GM06990 (cell line): ENCODE results near the gene SENP5.
A peak's percentile ranks its signal among the peaks of the same experiment; 100 is the strongest.

Experiments used
- DNase-seq: peaks from one replicate; pipeline ENCODE4 v3.0.0-alpha.2; 2011; ENCODE audit not compliant: insufficient read length; ENCODE audit errors: extremely low read depth
- H3K27me3 ChIP-seq: replicated peaks from 2 replicates; pipeline ENCODE4 v1.6.0; 2011; ENCODE audit warnings: low read length; ENCODE audit not compliant: control insufficient read depth, insufficient read depth
- H3K36me3 ChIP-seq: 2 replicates; pipeline ENCODE4 v1.5.1; 2011; ENCODE audit warnings: low read length; ENCODE audit not compliant: control insufficient read depth, insufficient read depth
- H3K4me3 ChIP-seq: replicated peaks from 2 replicates; pipeline ENCODE4 v1.5.1; 2011; ENCODE audit warnings: low read depth, mild to moderate bottlenecking, control low read depth, low read length
- TF ChIP-seq, protein P1 (sequence below): IDR thresholded peaks from 2 replicates; pipeline ENCODE4 v1.5.1; 2011; ENCODE audit warnings: low read length, control low read depth, mild to moderate bottlenecking, inconsistent platforms; ENCODE audit not compliant: insufficient read depth, poor library complexity, severe bottlenecking

SENP5 gene

DNA sequence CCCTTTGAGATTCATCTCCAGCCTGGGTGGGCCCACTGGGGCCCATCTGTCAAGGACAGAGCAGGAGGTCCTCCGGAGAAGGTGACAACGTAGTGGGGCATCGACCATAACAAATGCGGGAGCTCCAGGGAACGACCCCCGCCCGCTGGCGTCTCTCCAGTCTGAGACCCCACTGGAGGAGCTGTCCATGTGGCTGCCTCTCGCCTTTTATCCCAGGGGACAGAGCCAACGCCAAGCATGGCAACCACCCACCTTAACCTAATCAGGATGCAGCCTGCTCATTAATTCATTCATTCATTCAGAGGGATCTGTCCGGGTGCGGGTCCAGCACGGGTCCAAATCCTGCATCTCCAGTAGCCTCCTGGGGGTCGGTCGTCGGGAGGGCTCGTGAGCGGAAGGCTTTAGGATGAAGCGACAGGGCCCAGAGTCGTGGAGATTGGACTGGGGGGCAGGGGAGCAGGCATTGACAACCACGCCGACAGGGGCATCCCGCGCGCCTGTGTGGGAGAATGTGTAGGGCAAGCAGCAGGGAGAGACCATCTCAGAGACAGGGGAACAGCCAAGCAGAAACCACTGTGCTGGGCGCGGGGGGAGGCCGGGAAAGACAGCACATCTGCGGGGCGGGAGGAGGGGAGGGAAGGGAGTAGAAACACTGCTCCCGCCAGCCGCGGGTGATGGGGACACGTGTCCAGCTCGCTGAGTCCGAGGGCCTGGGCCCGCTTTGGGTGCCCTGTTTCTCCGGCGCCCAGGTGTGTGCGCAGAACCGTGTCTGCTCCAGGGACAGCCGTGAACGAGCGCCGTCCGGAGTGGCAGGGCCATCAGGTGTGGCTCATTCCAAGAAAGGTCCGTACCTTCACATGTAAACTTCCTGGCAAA lies 99.0 kb downstream of the SENP5 start:
- Histone ChIP-seq H3K36me3 (0 out of 2 replicates have a peak, but pooled peaks cover 1% of the 10 kb centered on the region), H3K27me3 (no peaks in the 10 kb centered on the region), H3K4me3 (no peak overlapping the region)
- TF ChIP-seq, protein P1, sequence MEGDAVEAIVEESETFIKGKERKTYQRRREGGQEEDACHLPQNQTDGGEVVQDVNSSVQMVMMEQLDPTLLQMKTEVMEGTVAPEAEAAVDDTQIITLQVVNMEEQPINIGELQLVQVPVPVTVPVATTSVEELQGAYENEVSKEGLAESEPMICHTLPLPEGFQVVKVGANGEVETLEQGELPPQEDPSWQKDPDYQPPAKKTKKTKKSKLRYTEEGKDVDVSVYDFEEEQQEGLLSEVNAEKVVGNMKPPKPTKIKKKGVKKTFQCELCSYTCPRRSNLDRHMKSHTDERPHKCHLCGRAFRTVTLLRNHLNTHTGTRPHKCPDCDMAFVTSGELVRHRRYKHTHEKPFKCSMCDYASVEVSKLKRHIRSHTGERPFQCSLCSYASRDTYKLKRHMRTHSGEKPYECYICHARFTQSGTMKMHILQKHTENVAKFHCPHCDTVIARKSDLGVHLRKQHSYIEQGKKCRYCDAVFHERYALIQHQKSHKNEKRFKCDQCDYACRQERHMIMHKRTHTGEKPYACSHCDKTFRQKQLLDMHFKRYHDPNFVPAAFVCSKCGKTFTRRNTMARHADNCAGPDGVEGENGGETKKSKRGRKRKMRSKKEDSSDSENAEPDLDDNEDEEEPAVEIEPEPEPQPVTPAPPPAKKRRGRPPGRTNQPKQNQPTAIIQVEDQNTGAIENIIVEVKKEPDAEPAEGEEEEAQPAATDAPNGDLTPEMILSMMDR, result no peak
- DNase-seq, result no peak

GRCh38 chr3:196967412-196968232 lies 99.9 kb downstream of the SENP5 start:
- TF ChIP-seq, protein P1, result no peak
- Histone ChIP-seq H3K36me3 (0 out of 2 replicates have a peak, but pooled peaks cover 1% of the 10 kb centered on the region), H3K27me3 (no peaks in the 10 kb centered on the region), H3K4me3 (peak overlapping the region; percentile 76)
- no peak for DNase-seq

DNA sequence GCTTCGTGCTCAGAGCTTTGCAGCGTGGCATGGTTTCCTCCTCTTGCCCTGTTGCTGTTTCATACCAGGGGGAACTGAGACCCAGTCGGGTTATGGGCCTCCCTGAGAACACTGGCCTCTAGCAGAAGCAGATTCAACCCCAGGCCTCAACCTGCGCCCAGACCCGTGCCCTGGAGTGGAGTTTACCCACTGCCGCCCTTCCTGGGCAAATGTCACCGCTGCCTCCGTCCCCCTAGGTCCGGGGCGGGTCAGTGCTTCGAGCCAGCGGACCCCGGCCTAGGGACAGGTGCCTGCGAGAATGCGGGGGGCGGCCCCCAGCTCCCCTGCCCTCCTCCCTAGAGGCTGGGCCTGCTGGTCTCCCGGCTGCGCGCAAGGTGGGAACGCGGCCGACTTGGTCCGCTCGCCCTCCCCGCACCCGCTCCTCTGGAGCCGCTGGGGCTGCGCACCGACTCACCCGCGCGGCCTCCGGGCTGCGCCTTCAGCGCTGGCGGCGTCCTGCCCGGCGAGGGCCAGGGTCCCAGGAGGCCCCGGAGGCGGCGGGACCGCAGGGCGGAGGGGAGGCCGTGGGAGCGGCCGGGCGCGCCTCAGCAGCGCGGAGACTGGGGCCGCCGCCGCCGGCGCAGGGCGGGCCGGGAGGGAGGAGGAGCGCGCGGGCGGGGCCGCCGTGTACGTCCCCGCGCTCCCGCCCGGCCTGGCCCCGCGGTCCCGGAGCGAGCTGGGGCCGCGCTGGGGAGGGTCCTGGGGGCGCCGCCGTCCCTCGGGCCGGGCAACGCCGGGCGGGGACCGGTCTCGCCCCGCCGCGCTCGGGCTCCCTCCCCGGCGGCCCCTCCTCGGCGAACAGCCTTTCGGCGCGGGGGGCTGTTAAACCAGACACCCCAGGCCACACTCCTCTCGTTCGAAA lies 100.8 kb downstream of the SENP5 start, which contains the start of gene PIGZ:
PIGZ (minus strand) TSS at position 601 of the 901 bp plus-strand sequence. CDS start 16,802 bp downstream, outside the sequence.
- Histone ChIP-seq H3K36me3 (0 out of 2 replicates have a peak, but pooled peaks cover 1% of the 10 kb centered on the region), H3K4me3 (peak within 1 kb of the TSS; percentile 76), H3K27me3 (no peaks in the 10 kb centered on the region)
- peak; percentile 72 for DNase-seq
- TF ChIP-seq, protein P1, result no peak

- peak; percentile 76 for DNase-seq
- no peaks in the 10 kb centered on the region for H3K27me3 ChIP-seq
- H3K4me3 ChIP-seq, result peak overlapping the region; percentile 76
- 0 out of 2 replicates have a peak, but pooled peaks cover 1% of the 10 kb centered on the region for H3K36me3 ChIP-seq
- TF ChIP-seq, protein P1, result no peak
Observed at GRCh38 chr3:196969134-196969659, 101.5 kb downstream of the SENP5 start.
